ENCODE data around the gene INPP5F. TPM values are rescaled to one million over a fixed set of nuclear protein-coding genes. Genes with fewer than 3 reads are reported as not detected.

Gene INPP5F
- total and polyA plus RNA-seq, 2 experiments from 2014 or later = 41.4 to 86.0 TPM

GRCh38 chr10:119705434-119705831 is 20.4 kb upstream of the INPP5F start:
- H3F3A ChIP-seq (replicated peaks; ENCODE audit: low read depth) = no peaks in the 10 kb centered on the region
- Mint-ChIP-seq H3K4me3 (no peak overlapping the region), H3K27ac (no peak overlapping the region), H3K9me3 (peaks cover 30% of the 10 kb centered on the region), H3K4me1 (peaks cover 17% of the 10 kb centered on the region), H3K36me3 (ENCODE audit: low read depth) (peaks cover 22% of the 10 kb centered on the region), H3K27me3 (ENCODE audit: insufficient read depth, low read depth, poor library complexity) (peaks cover 10% of the 10 kb centered on the region)
- no peak overlapping the region for H3K4me2 ChIP-seq
- DNase-seq (ENCODE audit: low spot score) (no peak), ATAC-seq (no peak)
- no peak overlapping the region for H3K4me3 ChIP-seq
- H3K27ac ChIP-seq (ENCODE audit: low read depth) = no peak overlapping the region
- H2AFZ ChIP-seq = no peak overlapping the region
- H4K20me1 ChIP-seq (replicated peaks; ENCODE audit: insufficient read depth) = no peaks in the 10 kb centered on the region
- no peaks in the 10 kb centered on the region for H3K27me3 ChIP-seq (ENCODE audit: insufficient read depth)
- H3K9me2 ChIP-seq (ENCODE audit: insufficient read depth) = 0 out of 2 replicates have a peak, but pooled peaks cover 9% of the 10 kb centered on the region
- H3K79me2 ChIP-seq (replicated peaks; ENCODE audit: insufficient read depth) = no peaks in the 10 kb centered on the region
- peaks cover 9% of the 10 kb centered on the region for H3K4me1 ChIP-seq (ENCODE audit: insufficient read depth)
- TF ChIP-seq NANOG (IDR thresholded peaks at IDR 0.05; ENCODE audit: borderline replicate concordance) (no peak), REST (IDR thresholded peaks at IDR 0.05; ENCODE audit: unreplicated experiment) (no peak), ETS1 (IDR thresholded peaks at IDR 0.05) (no peak), ZNF114 (CRISPR knock-in tag; IDR thresholded peaks at IDR 0.05) (no peak)
- TF ChIP-seq, protein P1, sequence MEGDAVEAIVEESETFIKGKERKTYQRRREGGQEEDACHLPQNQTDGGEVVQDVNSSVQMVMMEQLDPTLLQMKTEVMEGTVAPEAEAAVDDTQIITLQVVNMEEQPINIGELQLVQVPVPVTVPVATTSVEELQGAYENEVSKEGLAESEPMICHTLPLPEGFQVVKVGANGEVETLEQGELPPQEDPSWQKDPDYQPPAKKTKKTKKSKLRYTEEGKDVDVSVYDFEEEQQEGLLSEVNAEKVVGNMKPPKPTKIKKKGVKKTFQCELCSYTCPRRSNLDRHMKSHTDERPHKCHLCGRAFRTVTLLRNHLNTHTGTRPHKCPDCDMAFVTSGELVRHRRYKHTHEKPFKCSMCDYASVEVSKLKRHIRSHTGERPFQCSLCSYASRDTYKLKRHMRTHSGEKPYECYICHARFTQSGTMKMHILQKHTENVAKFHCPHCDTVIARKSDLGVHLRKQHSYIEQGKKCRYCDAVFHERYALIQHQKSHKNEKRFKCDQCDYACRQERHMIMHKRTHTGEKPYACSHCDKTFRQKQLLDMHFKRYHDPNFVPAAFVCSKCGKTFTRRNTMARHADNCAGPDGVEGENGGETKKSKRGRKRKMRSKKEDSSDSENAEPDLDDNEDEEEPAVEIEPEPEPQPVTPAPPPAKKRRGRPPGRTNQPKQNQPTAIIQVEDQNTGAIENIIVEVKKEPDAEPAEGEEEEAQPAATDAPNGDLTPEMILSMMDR (conservative IDR thresholded peaks at IDR 0.05; ENCODE audit: low read depth in 2 of 2) = no peak
- TF ChIP-seq, protein P2, sequence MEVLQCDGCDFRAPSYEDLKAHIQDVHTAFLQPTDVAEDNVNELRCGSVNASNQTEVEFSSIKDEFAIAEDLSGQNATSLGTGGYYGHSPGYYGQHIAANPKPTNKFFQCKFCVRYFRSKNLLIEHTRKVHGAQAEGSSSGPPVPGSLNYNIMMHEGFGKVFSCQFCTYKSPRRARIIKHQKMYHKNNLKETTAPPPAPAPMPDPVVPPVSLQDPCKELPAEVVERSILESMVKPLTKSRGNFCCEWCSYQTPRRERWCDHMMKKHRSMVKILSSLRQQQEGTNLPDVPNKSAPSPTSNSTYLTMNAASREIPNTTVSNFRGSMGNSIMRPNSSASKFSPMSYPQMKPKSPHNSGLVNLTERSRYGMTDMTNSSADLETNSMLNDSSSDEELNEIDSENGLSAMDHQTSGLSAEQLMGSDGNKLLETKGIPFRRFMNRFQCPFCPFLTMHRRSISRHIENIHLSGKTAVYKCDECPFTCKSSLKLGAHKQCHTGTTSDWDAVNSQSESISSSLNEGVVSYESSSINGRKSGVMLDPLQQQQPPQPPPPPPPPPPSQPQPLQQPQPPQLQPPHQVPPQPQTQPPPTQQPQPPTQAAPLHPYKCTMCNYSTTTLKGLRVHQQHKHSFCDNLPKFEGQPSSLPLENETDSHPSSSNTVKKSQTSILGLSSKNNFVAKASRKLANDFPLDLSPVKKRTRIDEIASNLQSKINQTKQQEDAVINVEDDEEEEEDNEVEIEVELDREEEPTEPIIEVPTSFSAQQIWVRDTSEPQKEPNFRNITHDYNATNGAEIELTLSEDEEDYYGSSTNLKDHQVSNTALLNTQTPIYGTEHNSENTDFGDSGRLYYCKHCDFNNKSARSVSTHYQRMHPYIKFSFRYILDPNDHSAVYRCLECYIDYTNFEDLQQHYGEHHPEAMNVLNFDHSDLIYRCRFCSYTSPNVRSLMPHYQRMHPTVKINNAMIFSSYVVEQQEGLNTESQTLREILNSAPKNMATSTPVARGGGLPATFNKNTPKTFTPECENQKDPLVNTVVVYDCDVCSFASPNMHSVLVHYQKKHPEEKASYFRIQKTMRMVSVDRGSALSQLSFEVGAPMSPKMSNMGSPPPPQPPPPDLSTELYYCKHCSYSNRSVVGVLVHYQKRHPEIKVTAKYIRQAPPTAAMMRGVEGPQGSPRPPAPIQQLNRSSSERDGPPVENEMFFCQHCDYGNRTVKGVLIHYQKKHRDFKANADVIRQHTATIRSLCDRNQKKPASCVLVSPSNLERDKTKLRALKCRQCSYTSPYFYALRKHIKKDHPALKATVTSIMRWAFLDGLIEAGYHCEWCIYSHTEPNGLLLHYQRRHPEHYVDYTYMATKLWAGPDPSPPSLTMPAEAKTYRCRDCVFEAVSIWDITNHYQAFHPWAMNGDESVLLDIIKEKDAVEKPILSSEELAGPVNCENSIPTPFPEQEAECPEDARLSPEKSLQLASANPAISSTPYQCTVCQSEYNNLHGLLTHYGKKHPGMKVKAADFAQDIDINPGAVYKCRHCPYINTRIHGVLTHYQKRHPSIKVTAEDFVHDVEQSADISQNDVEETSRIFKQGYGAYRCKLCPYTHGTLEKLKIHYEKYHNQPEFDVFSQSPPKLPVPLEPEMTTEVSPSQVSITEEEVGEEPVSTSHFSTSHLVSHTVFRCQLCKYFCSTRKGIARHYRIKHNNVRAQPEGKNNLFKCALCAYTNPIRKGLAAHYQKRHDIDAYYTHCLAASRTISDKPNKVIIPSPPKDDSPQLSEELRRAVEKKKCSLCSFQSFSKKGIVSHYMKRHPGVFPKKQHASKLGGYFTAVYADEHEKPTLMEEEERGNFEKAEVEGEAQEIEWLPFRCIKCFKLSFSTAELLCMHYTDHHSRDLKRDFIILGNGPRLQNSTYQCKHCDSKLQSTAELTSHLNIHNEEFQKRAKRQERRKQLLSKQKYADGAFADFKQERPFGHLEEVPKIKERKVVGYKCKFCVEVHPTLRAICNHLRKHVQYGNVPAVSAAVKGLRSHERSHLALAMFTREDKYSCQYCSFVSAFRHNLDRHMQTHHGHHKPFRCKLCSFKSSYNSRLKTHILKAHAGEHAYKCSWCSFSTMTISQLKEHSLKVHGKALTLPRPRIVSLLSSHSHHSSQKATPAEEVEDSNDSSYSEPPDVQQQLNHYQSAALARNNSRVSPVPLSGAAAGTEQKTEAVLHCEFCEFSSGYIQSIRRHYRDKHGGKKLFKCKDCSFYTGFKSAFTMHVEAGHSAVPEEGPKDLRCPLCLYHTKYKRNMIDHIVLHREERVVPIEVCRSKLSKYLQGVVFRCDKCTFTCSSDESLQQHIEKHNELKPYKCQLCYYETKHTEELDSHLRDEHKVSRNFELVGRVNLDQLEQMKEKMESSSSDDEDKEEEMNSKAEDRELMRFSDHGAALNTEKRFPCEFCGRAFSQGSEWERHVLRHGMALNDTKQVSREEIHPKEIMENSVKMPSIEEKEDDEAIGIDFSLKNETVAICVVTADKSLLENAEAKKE (CRISPR knock-in tag; IDR thresholded peaks at IDR 0.05) = no peak
- no peaks in the 10 kb centered on the region; the same call in 1 of the 2 replicates for H3K36me3 ChIP-seq (ENCODE audit: insufficient read depth)
